ENCODE data around the gene C1orf198. TPM values are rescaled to one million over a fixed set of nuclear protein-coding genes. Genes with fewer than 3 reads are reported as not detected.

The C1orf198 gene
- total RNA-seq, 6 experiments from 2014 or later = 72.4 to 118 (median 88.4) TPM

- DNase-seq = no peak
- TF ChIP-seq CTCF (IDR thresholded peaks at IDR 0.05) = no peak
- Mint-ChIP-seq H3K4me3 (peak overlapping the region; percentile 11; the same call in 1 of the 2 replicates), H3K36me3 (ENCODE audit: low read depth) (peaks cover 61% of the 10 kb centered on the region), H3K27ac (no peak overlapping the region; the same call in 1 of the 2 replicates), H3K27me3 (ENCODE audit: insufficient read depth) (no peaks in the 10 kb centered on the region; the same call in 1 of the 2 replicates), H3K4me1 (ENCODE audit: low read depth) (peaks cover 100% of the 10 kb centered on the region), H3K9me3 (no peaks in the 10 kb centered on the region)
These were observed 7.5 kb downstream of the C1orf198 start for GRCh38 chr1:230860617-230861384.

- Mint-ChIP-seq H3K36me3 (ENCODE audit: low read depth) (peaks cover 63% of the 10 kb centered on the region), H3K27me3 (ENCODE audit: insufficient read depth) (no peaks in the 10 kb centered on the region; the same call in 1 of the 2 replicates), H3K27ac (peak overlapping the region; percentile 90), H3K9me3 (no peaks in the 10 kb centered on the region), H3K4me1 (ENCODE audit: low read depth) (peaks cover 100% of the 10 kb centered on the region), H3K4me3 (peak overlapping the region; percentile 62)
- DNase-seq = peak; percentile 81
- TF ChIP-seq CTCF (IDR thresholded peaks at IDR 0.05) = no peak
These were observed 9.2 kb downstream of the C1orf198 start for GRCh38 chr1:230858918-230859729.

GRCh38 chr1:230858236-230858820 lies 10.0 kb downstream of the C1orf198 start:
- TF ChIP-seq CTCF (IDR thresholded peaks at IDR 0.05) = no peak
- peak overlapping the region; percentile 62 for H3K4me3 Mint-ChIP-seq
- H3K4me1 Mint-ChIP-seq (ENCODE audit: low read depth) = peaks cover 100% of the 10 kb centered on the region
- DNase-seq = no peak
- H3K27me3 Mint-ChIP-seq (ENCODE audit: insufficient read depth) = no peaks in the 10 kb centered on the region; the same call in 1 of the 2 replicates
- H3K36me3 Mint-ChIP-seq (ENCODE audit: low read depth) = peaks cover 70% of the 10 kb centered on the region
- peak overlapping the region; percentile 90 for H3K27ac Mint-ChIP-seq
- peaks cover 3% of the 10 kb centered on the region for H3K9me3 Mint-ChIP-seq

- TF ChIP-seq CTCF (IDR thresholded peaks at IDR 0.05) = no peak
- H3K4me1 Mint-ChIP-seq (ENCODE audit: low read depth) = peaks cover 100% of the 10 kb centered on the region
- peak overlapping the region; percentile 62 for H3K4me3 Mint-ChIP-seq
- DNase-seq = peak; percentile 81
- H3K27ac Mint-ChIP-seq = peak overlapping the region; percentile 90
- peaks cover 73% of the 10 kb centered on the region for H3K36me3 Mint-ChIP-seq (ENCODE audit: low read depth)
- H3K27me3 Mint-ChIP-seq (ENCODE audit: insufficient read depth) = no peaks in the 10 kb centered on the region; the same call in 1 of the 2 replicates
- H3K9me3 Mint-ChIP-seq = peaks cover 8% of the 10 kb centered on the region
These were observed 10.5 kb downstream of the C1orf198 start for GRCh38 chr1:230857822-230858221.

GRCh38 chr1:230857077-230857476 lies 11.2 kb downstream of the C1orf198 start:
- H3K36me3 Mint-ChIP-seq (ENCODE audit: low read depth) = peaks cover 73% of the 10 kb centered on the region
- peak overlapping the region; percentile 90 for H3K27ac Mint-ChIP-seq
- DNase-seq = no peak
- peaks cover 100% of the 10 kb centered on the region for H3K4me1 Mint-ChIP-seq (ENCODE audit: low read depth)
- peak overlapping the region; percentile 31 for H3K4me3 Mint-ChIP-seq
- no peak for TF ChIP-seq CTCF (IDR thresholded peaks at IDR 0.05)
- peaks cover 12% of the 10 kb centered on the region for H3K9me3 Mint-ChIP-seq
- no peaks in the 10 kb centered on the region; the same call in 1 of the 2 replicates for H3K27me3 Mint-ChIP-seq (ENCODE audit: insufficient read depth)
